Measurements from ENCODE around the gene VSIG10.
"Not testable (repeated sequence)": the region's sequence is repeated elsewhere in the genome, so short reads cannot be mapped to it uniquely, and the experiment has no call there.

Gene VSIG10

DNA sequence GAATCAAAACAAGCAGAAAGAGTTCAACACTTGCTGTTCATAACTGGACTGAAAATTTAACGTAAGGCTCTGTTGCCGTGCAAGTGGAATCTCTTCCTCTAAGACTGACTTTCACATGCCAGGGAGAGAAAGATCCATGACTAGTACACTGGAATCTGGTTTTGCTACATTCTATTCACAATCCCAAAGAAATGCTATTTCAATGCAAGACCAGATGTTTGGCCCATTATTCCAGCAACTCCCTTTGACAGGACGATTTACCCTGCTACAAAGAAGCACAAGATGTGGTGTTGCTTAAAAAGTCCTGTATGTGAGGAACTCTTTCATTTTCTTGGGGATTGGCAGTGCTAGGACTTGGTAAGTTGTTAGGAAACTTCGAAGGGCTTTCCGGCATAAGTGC lies 69.9 kb downstream of the VSIG10 start:
- no peak for DNase-seq (ENCODE audit: low read depth in 2 of 2)

DNA sequence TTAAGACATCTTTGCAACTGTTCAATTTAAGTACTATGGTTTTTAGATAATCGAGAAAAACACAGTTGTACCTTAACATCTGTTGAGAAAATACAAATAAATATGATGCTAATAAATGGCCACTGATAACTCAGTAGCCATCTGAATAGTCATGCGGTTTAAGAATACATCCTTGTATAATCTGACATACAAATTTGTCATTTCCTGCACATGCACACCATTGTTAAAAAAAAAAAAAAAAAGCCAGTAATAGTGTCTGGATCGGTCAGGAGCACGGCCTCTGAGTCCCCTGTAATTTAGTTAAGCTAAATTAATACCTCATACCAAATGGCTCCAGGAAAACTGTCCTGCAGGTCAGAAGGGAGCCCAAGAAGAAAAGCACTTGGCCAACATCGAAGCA lies 70.5 kb downstream of the VSIG10 start:
- no peak for DNase-seq (ENCODE audit: low read depth in 2 of 2)

DNA sequence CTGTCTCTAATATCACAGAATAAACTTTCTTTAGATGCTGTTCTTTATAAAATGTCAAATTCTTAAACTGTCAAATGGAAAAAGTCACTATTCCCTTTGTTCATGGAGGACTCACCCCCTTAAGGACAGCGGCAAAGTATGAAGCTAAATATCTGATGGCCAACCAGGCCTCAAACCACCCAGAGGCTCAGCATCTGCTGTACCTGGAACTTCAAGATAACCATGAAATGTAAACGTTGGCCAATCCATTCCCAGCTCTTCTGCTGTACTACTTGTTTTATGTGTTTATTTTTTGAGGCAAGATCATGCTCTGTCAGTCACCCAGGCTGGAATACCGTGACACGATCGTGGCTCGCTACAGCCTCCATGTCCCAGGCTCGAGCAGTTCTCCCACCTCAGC lies 71.6 kb downstream of the VSIG10 start:
- no peak for DNase-seq (ENCODE audit: low read depth in 2 of 2)

DNA sequence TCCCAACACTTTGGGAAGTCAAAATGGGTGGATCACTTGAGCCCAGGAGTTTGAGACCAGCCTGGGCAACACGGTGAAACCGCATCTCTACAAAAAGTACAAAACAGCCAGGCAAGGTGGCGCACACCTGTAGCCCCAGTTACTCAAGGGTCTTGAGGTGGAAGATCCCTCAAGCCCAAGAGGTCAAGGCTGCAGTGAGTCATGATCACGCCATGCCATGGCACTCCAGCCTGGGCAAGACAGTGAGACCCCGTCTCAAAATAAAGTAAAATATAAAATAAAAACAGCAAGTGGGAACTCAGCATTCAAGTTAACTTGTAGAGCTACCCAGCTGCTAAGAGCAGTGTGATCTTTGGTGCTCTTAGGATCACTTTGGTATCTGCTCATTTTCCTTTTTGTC lies 74.6 kb downstream of the VSIG10 start:
- DNase-seq (ENCODE audit: low read depth in 2 of 2) = no peak

DNA sequence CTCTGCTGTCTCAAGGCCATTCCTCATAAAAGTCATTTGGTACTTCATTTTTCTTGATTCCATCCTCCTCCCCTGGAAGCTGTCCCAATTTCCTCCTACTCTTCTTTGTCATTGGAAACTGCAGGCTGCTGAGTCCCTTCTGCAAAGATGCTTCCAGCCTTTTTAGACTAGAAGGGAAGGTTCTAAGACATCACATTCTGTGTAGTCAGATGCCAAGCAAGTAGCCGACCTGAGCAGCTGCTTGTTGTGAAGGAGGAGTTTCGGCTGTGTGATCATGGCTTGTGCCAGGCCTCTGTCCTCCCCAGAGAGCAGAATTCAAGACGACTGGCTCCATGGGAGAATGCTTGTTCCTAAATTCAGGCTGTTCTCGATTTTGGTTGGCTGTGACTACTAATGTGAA lies 78.6 kb downstream of the VSIG10 start:
- DNase-seq (ENCODE audit: low read depth in 2 of 2) = no peak

DNA sequence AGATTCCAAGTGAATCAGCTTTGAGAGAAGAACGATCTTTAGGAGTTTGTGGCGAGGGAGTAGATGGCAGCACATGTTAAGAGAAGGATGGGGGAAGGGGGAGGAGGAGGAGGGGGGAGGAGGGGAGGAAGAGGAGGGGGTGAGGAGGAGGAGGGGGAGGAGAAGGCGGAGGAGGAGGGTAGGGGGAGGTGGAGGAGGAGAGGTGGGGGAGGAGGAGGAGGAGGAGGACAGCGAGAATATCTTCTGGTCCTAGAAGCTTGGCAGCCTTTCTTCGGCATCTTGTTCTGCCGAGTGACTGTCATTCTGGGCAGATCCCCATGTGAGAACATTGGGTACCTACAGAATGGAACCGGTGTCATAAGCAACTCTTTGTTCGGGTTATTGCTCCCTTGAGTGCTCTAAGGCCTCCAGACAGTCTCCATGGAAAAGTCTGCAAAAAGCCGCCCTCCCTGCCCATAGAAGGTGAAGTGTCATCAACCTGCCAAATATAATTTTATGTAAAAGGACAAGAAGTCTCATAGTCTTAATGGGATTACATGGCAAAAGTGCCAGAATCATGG lies 80.4 kb downstream of the VSIG10 start:
- DNase-seq (ENCODE audit: low read depth in 2 of 2) = no peak

DNA sequence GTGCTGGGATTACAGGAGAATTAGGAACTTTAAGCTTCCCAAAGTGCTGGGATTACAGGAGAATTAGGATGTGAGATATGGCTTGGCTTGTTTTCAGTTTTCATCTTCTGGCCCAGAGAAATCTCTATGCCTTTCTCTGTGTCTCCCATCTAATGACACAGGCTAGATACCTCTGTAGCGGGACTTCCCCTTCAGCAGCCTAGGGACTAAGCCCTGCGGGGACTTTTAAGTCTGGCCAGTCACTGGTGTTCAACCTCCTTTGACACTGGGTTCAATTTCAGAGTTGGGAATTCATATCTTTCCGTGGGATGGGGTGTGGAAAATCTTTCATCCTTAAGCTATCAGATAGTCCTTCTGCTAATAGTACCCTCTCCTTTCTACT lies 81.1 kb downstream of the VSIG10 start:
- DNase-seq (ENCODE audit: low read depth in 2 of 2) = no peak

DNA sequence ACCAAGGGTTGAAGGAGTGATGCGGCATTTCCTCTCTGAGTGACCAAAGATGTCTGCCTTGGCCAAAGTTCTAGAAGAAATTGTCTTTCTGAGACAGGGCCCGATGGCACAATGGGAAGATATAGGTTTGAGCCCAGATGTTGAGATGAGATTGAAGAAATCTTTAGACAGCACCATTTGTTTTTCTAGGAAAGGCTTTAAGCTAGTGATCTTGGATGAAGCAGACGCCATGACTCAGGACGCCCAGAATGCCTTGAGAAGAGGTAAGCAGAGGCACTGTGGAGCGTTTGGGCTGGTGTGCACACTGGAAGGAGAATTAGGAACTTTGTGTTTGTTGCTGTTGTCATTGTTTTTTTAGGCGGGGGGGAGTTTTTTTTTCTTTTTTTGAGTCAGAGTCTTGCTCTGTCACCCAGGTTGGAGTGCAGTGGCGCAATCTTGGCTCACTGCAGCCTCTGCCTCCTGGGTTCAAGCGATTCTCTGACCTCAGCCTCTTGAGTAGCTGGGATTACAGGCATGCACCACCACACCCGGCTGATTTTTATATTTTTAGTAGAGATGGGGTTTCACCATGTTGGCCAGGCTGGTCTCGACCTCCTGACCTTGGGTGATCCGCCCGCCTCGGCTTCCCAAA lies 81.6 kb downstream of the VSIG10 start:
- DNase-seq (ENCODE audit: low read depth in 2 of 2) = not testable (repeated sequence)

DNA sequence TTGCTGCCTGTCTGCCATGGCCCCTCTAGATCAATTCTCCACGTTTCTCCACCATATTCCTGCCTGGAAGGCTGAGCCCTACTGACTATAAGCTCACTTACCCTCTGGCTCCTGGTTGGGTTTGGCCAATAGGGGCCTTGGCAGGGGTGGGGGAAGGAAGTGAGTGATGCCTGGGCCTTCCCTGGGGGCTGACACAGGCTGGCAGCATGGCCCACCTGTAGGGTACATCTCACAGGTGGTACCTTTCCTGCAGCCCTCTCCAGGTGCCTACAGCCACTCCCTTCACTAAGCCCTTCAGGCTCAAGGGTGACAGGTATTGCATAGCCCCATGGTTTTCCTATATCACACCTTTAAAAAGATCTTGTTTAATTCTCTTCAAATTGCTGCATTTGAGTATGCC lies 83.8 kb downstream of the VSIG10 start:
- DNase-seq (ENCODE audit: low read depth in 2 of 2) = no peak

DNA sequence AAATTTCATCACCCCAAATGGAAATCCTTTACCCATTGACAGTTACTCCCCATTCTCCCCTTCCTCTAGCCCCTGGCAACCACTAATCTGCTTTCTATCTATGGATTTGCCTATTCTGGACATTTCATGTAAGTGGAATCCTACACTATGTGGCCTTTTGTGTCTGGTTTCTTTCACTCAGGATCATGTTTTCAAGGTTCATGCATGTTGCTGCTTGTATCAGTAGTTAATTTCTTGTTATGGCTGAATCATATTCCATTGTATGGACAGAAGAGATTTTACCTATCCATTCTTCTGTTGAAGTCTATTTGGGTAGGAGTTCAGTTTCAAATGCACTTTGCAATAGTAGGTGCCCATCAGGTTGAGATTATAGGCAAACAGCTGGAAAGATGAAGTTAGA lies 85.9 kb downstream of the VSIG10 start:
- no peak for DNase-seq (ENCODE audit: low read depth in 2 of 2)

DNA sequence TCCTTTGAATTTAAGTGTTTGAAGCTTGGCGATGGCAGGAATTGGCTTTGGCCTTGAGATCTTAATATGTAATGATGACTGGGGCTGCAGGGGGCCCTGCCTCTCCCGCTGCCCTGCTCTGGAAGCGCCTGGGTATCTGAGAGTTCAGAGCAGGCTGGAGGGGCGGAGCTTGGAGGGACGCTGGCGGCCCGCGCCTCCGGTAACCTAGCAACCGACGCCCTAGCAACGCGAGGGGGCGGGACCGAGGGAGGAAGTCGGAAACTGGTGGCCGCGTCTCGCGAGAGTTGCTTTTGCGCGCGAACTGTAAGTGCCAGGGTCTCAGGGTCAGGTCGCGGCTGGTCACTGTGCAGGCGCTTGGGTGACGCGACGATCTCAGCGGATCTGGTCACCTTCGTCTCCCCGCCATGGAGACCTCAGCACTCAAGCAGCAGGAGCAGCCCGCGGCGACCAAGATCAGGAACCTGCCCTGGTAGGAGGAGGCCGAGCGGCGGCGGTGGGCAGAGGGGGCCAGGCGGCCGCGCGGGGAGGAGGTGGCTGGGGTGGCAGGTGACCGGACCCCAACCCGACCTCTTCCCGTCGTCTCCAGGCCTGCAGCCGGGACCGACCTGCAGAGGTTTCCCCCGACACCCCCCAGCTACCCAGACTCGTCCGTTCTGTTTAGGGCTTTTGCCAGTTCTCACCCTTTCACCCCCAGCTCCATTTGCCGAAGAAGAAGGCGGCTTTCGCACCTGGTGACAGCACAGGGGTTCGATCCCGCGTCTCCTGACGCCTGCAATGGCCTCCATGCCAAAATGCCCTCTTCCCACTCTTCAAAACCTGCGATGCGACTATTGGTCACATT lies 87.2 kb downstream of the VSIG10 start, which contains the start of gene RFC5:
Gene RFC5, plus strand, starts transcription at position 280 of the 841 bp plus-strand sequence. Its CDS starts 125 bp downstream, at position 405.
- peak; percentile 96 to 97 for DNase-seq (ENCODE audit: low read depth in 2 of 2)

DNA sequence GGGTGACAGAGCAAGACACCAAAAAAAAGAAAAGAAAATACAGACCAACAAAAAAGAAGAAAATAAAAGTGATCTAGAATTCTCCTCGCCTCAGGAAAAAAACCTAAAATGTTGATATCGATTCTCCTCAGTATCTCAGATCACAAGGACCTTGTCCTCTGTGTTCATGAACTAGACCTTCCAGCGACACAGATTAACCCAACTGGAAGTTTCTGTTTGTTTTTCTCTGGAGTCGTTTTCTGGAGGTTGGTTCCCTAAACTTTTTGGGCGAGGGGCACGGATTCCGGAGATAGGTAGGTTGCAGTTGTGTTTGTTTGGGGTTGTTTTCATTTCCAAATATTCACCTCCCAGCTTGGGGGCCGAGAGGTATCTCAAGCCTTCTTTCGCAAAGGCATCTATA lies 87.9 kb downstream of the VSIG10 start:
- DNase-seq (ENCODE audit: low read depth in 2 of 2) = no peak

DNA sequence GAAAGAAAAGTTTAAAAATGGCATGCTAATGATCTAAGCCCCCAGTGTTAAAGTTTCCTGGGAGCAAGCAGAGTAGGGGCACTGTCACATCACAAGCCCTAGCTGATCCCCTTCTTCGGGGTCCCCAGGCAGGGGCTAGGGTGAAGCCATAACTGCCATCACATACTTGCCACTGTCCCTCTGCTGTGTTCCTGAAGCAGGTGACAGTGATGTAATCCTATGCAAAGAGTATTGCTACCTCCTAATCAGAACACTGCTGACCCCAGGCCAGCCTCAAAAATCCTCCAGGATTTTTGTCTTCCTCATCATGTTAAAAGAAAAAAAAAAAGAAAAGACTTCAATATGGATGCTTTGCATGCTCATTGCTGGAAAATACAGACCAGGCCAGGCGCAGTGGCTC lies 88.5 kb downstream of the VSIG10 start:
- DNase-seq (ENCODE audit: low read depth in 2 of 2) = no peak
